ENCODE data around the gene HINT1. TPM values are rescaled to one million over a fixed set of nuclear protein-coding genes. Genes with fewer than 3 reads are reported as not detected.
A peak's percentile ranks its signal among the peaks of the same experiment; 100 is the strongest.
"Not testable (repeated sequence)": the region's sequence is repeated elsewhere in the genome, so short reads cannot be mapped to it uniquely, and the experiment has no call there.

HINT1 gene
- total RNA-seq, 1 donor from 2014 or later, result 249 TPM

- Mint-ChIP-seq H3K9me3 (no peaks in the 10 kb centered on the region), H3K4me1 (ENCODE audit: low read depth) (no peaks in the 10 kb centered on the region), H3K4me3 (no peak overlapping the region), H3K27ac (no peak overlapping the region), H3K27me3 (ENCODE audit: insufficient read depth) (no peaks in the 10 kb centered on the region), H3K36me3 (ENCODE audit: low read depth) (peaks cover 9% of the 10 kb centered on the region)
- intact Hi-C loops (cut with micrococcal nuclease), result no loop called here
- no peak for DNase-seq (ENCODE audit: low spot score)
Observed at GRCh38 chr5:131195696-131196095, 30.6 kb upstream of the HINT1 start.

- no peaks in the 10 kb centered on the region for H3K27me3 Mint-ChIP-seq (ENCODE audit: insufficient read depth)
- H3K9me3 Mint-ChIP-seq, result no peaks in the 10 kb centered on the region
- H3K36me3 Mint-ChIP-seq (ENCODE audit: low read depth), result peaks cover 10% of the 10 kb centered on the region
- no peaks in the 10 kb centered on the region for H3K4me1 Mint-ChIP-seq (ENCODE audit: low read depth)
- no peak for DNase-seq (ENCODE audit: low spot score)
- intact Hi-C loops (cut with micrococcal nuclease), result no loop called here
- no peak overlapping the region for H3K27ac Mint-ChIP-seq
- H3K4me3 Mint-ChIP-seq, result no peak overlapping the region
Observed at GRCh38 chr5:131194725-131195124, 29.7 kb upstream of the HINT1 start.

GRCh38 chr5:131193897-131194296, 28.8 kb upstream of the HINT1 start:
- H3K27me3 Mint-ChIP-seq (ENCODE audit: insufficient read depth); H3K4me1 Mint-ChIP-seq (ENCODE audit: low read depth); H3K27ac Mint-ChIP-seq; DNase-seq (ENCODE audit: low spot score); H3K9me3 Mint-ChIP-seq; H3K4me3 Mint-ChIP-seq; intact Hi-C loops (cut with micrococcal nuclease): not testable (repeated sequence)
- peaks cover 14% of the 10 kb centered on the region for H3K36me3 Mint-ChIP-seq (ENCODE audit: low read depth)

- no peak overlapping the region for H3K4me3 Mint-ChIP-seq
- no peaks in the 10 kb centered on the region for H3K27me3 Mint-ChIP-seq (ENCODE audit: insufficient read depth)
- no peaks in the 10 kb centered on the region for H3K9me3 Mint-ChIP-seq
- no peak overlapping the region for H3K27ac Mint-ChIP-seq
- intact Hi-C loops (cut with micrococcal nuclease), result no loop called here
- H3K4me1 Mint-ChIP-seq (ENCODE audit: low read depth), result no peaks in the 10 kb centered on the region
- DNase-seq (ENCODE audit: low spot score), result no peak
- H3K36me3 Mint-ChIP-seq (ENCODE audit: low read depth), result peaks cover 16% of the 10 kb centered on the region
Observed at GRCh38 chr5:131193106-131193505, 28.1 kb upstream of the HINT1 start.

GRCh38 chr5:131186561-131187256, 21.7 kb upstream of the HINT1 start:
- Mint-ChIP-seq H3K36me3 (ENCODE audit: low read depth) (peaks cover 19% of the 10 kb centered on the region), H3K9me3 (no peaks in the 10 kb centered on the region), H3K4me3 (no peak overlapping the region), H3K4me1 (ENCODE audit: low read depth) (no peaks in the 10 kb centered on the region), H3K27me3 (ENCODE audit: insufficient read depth) (no peaks in the 10 kb centered on the region), H3K27ac (no peak overlapping the region)
- DNase-seq (ENCODE audit: low spot score), result no peak
- intact Hi-C loops (cut with micrococcal nuclease), result no loop called here

- intact Hi-C loops (cut with micrococcal nuclease), result no loop called here
- Mint-ChIP-seq H3K27me3 (ENCODE audit: insufficient read depth) (no peaks in the 10 kb centered on the region), H3K36me3 (ENCODE audit: low read depth) (peaks cover 16% of the 10 kb centered on the region), H3K9me3 (no peaks in the 10 kb centered on the region), H3K4me3 (no peak overlapping the region), H3K27ac (no peak overlapping the region), H3K4me1 (ENCODE audit: low read depth) (no peaks in the 10 kb centered on the region)
- no peak for DNase-seq (ENCODE audit: low spot score)
Observed at GRCh38 chr5:131185523-131186104, 20.6 kb upstream of the HINT1 start.

GRCh38 chr5:131182839-131183238, 17.8 kb upstream of the HINT1 start:
- Mint-ChIP-seq H3K27me3 (ENCODE audit: insufficient read depth) (no peaks in the 10 kb centered on the region), H3K36me3 (ENCODE audit: low read depth) (peaks cover 14% of the 10 kb centered on the region), H3K4me3 (no peak overlapping the region), H3K4me1 (ENCODE audit: low read depth) (peaks cover 4% of the 10 kb centered on the region), H3K27ac (no peak overlapping the region), H3K9me3 (no peaks in the 10 kb centered on the region)
- no peak for DNase-seq (ENCODE audit: low spot score)
- intact Hi-C loops (cut with micrococcal nuclease), result no loop called here

- Mint-ChIP-seq H3K27me3 (ENCODE audit: insufficient read depth) (no peaks in the 10 kb centered on the region), H3K9me3 (no peaks in the 10 kb centered on the region), H3K4me1 (ENCODE audit: low read depth) (peaks cover 13% of the 10 kb centered on the region), H3K4me3 (no peak overlapping the region), H3K36me3 (ENCODE audit: low read depth) (peaks cover 21% of the 10 kb centered on the region), H3K27ac (no peak overlapping the region)
- DNase-seq (ENCODE audit: low spot score), result no peak
- intact Hi-C loops (cut with micrococcal nuclease), result no loop called here
Observed at GRCh38 chr5:131180407-131180806, 15.4 kb upstream of the HINT1 start.

- intact Hi-C loops (cut with micrococcal nuclease), result loop anchor here (1.0 to 10.0 kb wide), 2 partner anchors 8 to 853 kb away; no protein-coding TSS in a partner anchor
- Mint-ChIP-seq H3K36me3 (ENCODE audit: low read depth) (peaks cover 5% of the 10 kb centered on the region), H3K9me3 (no peaks in the 10 kb centered on the region), H3K4me3 (peak overlapping the region; percentile 99), H3K27ac (peak overlapping the region; percentile 98), H3K27me3 (ENCODE audit: insufficient read depth) (no peaks in the 10 kb centered on the region), H3K4me1 (ENCODE audit: low read depth) (peaks cover 48% of the 10 kb centered on the region)
- DNase-seq (ENCODE audit: low spot score), result peak; percentile 17
Observed at GRCh38 chr5:131171276-131171810, 6.3 kb upstream of the HINT1 start.

GRCh38 chr5:131170540-131171275, 5.7 kb upstream of the HINT1 start, which contains the start of gene LYRM7:
LYRM7 (plus strand) TSS chr5:131170944; CDS start chr5:131171021, 77 bp downstream.
- peak; percentile 96 for DNase-seq (ENCODE audit: low spot score)
- peak within 1 kb of the TSS; percentile 98 for H3K27ac Mint-ChIP-seq
- peaks cover 51% of the 10 kb centered on the region for H3K4me1 Mint-ChIP-seq (ENCODE audit: low read depth)
- peak within 1 kb of the TSS; percentile 99 for H3K4me3 Mint-ChIP-seq
- peaks cover 3% of the 10 kb centered on the region for H3K36me3 Mint-ChIP-seq (ENCODE audit: low read depth)
- intact Hi-C loops (cut with micrococcal nuclease), result loop anchor here (1.0 to 10.0 kb wide), 11 partner anchors 7 to 854 kb away; partner anchors contain the start of genes FNIP1 and RAPGEF6
- H3K9me3 Mint-ChIP-seq, result no peaks in the 10 kb centered on the region
- H3K27me3 Mint-ChIP-seq (ENCODE audit: insufficient read depth), result no peaks in the 10 kb centered on the region

- Mint-ChIP-seq H3K4me3 (peak overlapping the region; percentile 99), H3K4me1 (ENCODE audit: low read depth) (peaks cover 57% of the 10 kb centered on the region), H3K9me3 (no peaks in the 10 kb centered on the region), H3K27me3 (ENCODE audit: insufficient read depth) (no peaks in the 10 kb centered on the region), H3K27ac (peak overlapping the region; percentile 98), H3K36me3 (ENCODE audit: low read depth) (peaks cover 4% of the 10 kb centered on the region)
- no peak for DNase-seq (ENCODE audit: low spot score)
- intact Hi-C loops (cut with micrococcal nuclease), result loop anchor here (1.0 to 10.0 kb wide), 10 partner anchors 39 to 855 kb away; partner anchors contain the start of genes FNIP1 and RAPGEF6
Observed at GRCh38 chr5:131169810-131170539, 4.9 kb upstream of the HINT1 start.

GRCh38 chr5:131167615-131168014, 2.6 kb upstream of the HINT1 start:
- Mint-ChIP-seq H3K4me1 (ENCODE audit: low read depth) (peaks cover 52% of the 10 kb centered on the region), H3K27me3 (ENCODE audit: insufficient read depth) (peaks cover 2% of the 10 kb centered on the region), H3K36me3 (ENCODE audit: low read depth) (peaks cover 13% of the 10 kb centered on the region), H3K4me3 (no peak overlapping the region), H3K9me3 (no peaks in the 10 kb centered on the region), H3K27ac (no peak overlapping the region)
- no peak for DNase-seq (ENCODE audit: low spot score)
- intact Hi-C loops (cut with micrococcal nuclease), result no loop called here

All from activated T-helper 1 cell treated with anti-CD3 and anti-CD28 coated beads, Interleukin-12 subunit alpha, Interleukin-12 subunit beta, Interleukin-2, Interleukin-4 antibody, amounts not matched to agents 30 ng/mL and 10 ng/mL and 1 ng/mL, durations not matched to agents 14 hours and 24 hours and 36 hours (primary cell).